ENCODE data around the gene NCDN. TPM values are rescaled to one million over a fixed set of nuclear protein-coding genes. Genes with fewer than 3 reads are reported as not detected.
"Not testable (repeated sequence)": the region's sequence is repeated elsewhere in the genome, so short reads cannot be mapped to it uniquely, and the experiment has no call there.

The NCDN gene
- total RNA-seq, 1 experiment from 2014 or later: 12.8 TPM

GRCh38 chr1:35577071-35577998 is 19.7 kb downstream of the NCDN start:
- H3K27me3 ChIP-seq (replicated peaks; ENCODE audit: control insufficient read depth, insufficient read depth, low read length): no peaks in the 10 kb centered on the region
- Mint-ChIP-seq H3K27me3 (ENCODE audit: insufficient read depth, unreplicated experiment) (no peaks in the 10 kb centered on the region), H3K27ac (ENCODE audit: unreplicated experiment) (no peak overlapping the region), H3K9me3 (ENCODE audit: unreplicated experiment) (no peaks in the 10 kb centered on the region), H3K4me1 (ENCODE audit: low read depth, unreplicated experiment) (peaks cover 11% of the 10 kb centered on the region), H3K36me3 (ENCODE audit: insufficient read depth, unreplicated experiment) (peaks cover 6% of the 10 kb centered on the region), H3K4me3 (ENCODE audit: unreplicated experiment) (no peak overlapping the region)
- peaks cover 27% of the 10 kb centered on the region for H3K4me1 ChIP-seq
- no peak for DNase-seq
- no peak for TF ChIP-seq CTCF (IDR thresholded peaks at IDR 0.05; ENCODE audit: insufficient read depth in 1 of 2, low read depth in 1 of 2, low read length in 1 of 2, severe bottlenecking in 1 of 2, unreplicated experiment in 1 of 2)
- ChIA-PET POLR2A (interaction anchor here (1.0 kb wide), 1 partner anchor 193 kb away, joined by 3 read pairs; the partner anchor contains the start of gene CLSPN), CTCF (no interaction called here)
- no peak overlapping the region for H3K4me3 ChIP-seq (ENCODE audit: low read depth, low read length)
- intact Hi-C loops (cut with micrococcal nuclease; ENCODE audit: unreplicated experiment): no loop called here
- H3K36me3 ChIP-seq (ENCODE audit: control insufficient read depth, insufficient read depth, low read length): no peaks in the 10 kb centered on the region
- BruUV-seq (replicated peaks): no TSS peak
- H3K9me3 ChIP-seq: no peaks in the 10 kb centered on the region

GRCh38 chr1:35580949-35581388 is 23.4 kb downstream of the NCDN start:
- peaks cover 9% of the 10 kb centered on the region for H3K4me1 ChIP-seq
- intact Hi-C loops (cut with micrococcal nuclease; ENCODE audit: unreplicated experiment): no loop called here
- no peaks in the 10 kb centered on the region for H3K9me3 ChIP-seq
- Mint-ChIP-seq H3K4me1 (ENCODE audit: low read depth, unreplicated experiment) (peaks cover 1% of the 10 kb centered on the region), H3K36me3 (ENCODE audit: insufficient read depth, unreplicated experiment) (peaks cover under 1% of the 10 kb centered on the region), H3K27ac (ENCODE audit: unreplicated experiment) (no peak overlapping the region), H3K27me3 (ENCODE audit: insufficient read depth, unreplicated experiment) (no peaks in the 10 kb centered on the region), H3K4me3 (ENCODE audit: unreplicated experiment) (no peak overlapping the region), H3K9me3 (ENCODE audit: unreplicated experiment) (no peaks in the 10 kb centered on the region)
- no peak for DNase-seq
- ChIA-PET CTCF (no interaction called here), POLR2A (no interaction called here)
- no peak overlapping the region for H3K4me3 ChIP-seq (ENCODE audit: low read depth, low read length)
- no TSS peak for BruUV-seq (replicated peaks)
- no peak for TF ChIP-seq CTCF (IDR thresholded peaks at IDR 0.05; ENCODE audit: insufficient read depth in 1 of 2, low read depth in 1 of 2, low read length in 1 of 2, severe bottlenecking in 1 of 2, unreplicated experiment in 1 of 2)
- no peaks in the 10 kb centered on the region for H3K36me3 ChIP-seq (ENCODE audit: control insufficient read depth, insufficient read depth, low read length)
- H3K27me3 ChIP-seq (replicated peaks; ENCODE audit: control insufficient read depth, insufficient read depth, low read length): no peaks in the 10 kb centered on the region

- H3K4me1 ChIP-seq; POLR2A ChIA-PET; H3K9me3 Mint-ChIP-seq (ENCODE audit: unreplicated experiment); intact Hi-C loops (cut with micrococcal nuclease; ENCODE audit: unreplicated experiment); H3K27me3 ChIP-seq (replicated peaks; ENCODE audit: control insufficient read depth, insufficient read depth, low read length); H3K9me3 ChIP-seq; H3K27ac Mint-ChIP-seq (ENCODE audit: unreplicated experiment); CTCF ChIA-PET; BruUV-seq (replicated peaks); H3K4me1 Mint-ChIP-seq (ENCODE audit: low read depth, unreplicated experiment); H3K4me3 Mint-ChIP-seq (ENCODE audit: unreplicated experiment); H3K4me3 ChIP-seq (ENCODE audit: low read depth, low read length); DNase-seq; H3K36me3 ChIP-seq (ENCODE audit: control insufficient read depth, insufficient read depth, low read length); H3K27me3 Mint-ChIP-seq (ENCODE audit: insufficient read depth, unreplicated experiment); H3K36me3 Mint-ChIP-seq (ENCODE audit: insufficient read depth, unreplicated experiment): not testable (repeated sequence)
These were observed 24.0 kb downstream of the NCDN start for GRCh38 chr1:35581621-35582020.

Measured in Caco-2 (cell line).